H9 (cell line): ENCODE measurements around the gene ANGEL2. TPM values are rescaled to one million over a fixed set of nuclear protein-coding genes. Genes with fewer than 3 reads are reported as not detected.

ENCODE experiments used
- DNase-seq: peaks from one replicate; pipeline ENCODE4 v3.0.0-alpha.2; 2017
- H2AFZ ChIP-seq: one replicate; pipeline ENCODE4 v1.6.1; 2013; ENCODE audit warnings: mild to moderate bottlenecking, low read length, control low read depth, moderate library complexity
- H2AK5ac ChIP-seq: 2 replicates; pipeline ENCODE4 v1.6.1; 2013; ENCODE audit warnings: low read length, control low read depth, mixed read lengths; ENCODE audit not compliant: insufficient read length
- H2BK120ac ChIP-seq: one replicate; pipeline ENCODE4 v1.6.1; 2013; ENCODE audit warnings: low read depth, mild to moderate bottlenecking, low read length, control low read depth, inconsistent platforms; ENCODE audit not compliant: poor library complexity, severe bottlenecking
- H2BK12ac ChIP-seq: 2 replicates; pipeline ENCODE4 v1.6.1; 2013; ENCODE audit warnings: low read length, control low read depth, mixed read lengths, low read depth; ENCODE audit not compliant: insufficient read length
- H2BK15ac ChIP-seq: 2 replicates; pipeline ENCODE4 v1.6.1; 2013; ENCODE audit warnings: low read depth, low read length, control low read depth
- H2BK20ac ChIP-seq: one replicate; pipeline ENCODE4 v1.6.1; 2013; ENCODE audit warnings: low read depth, mild to moderate bottlenecking, low read length, control low read depth, inconsistent platforms; ENCODE audit not compliant: poor library complexity, severe bottlenecking
- H2BK5ac ChIP-seq: 2 replicates; pipeline ENCODE4 v1.6.1; 2013; ENCODE audit warnings: low read length, control low read depth, mixed read lengths; ENCODE audit not compliant: insufficient read length
- H3K14ac ChIP-seq: 2 replicates; pipeline ENCODE4 v1.6.1; 2013; ENCODE audit warnings: low read length, control low read depth; ENCODE audit not compliant: insufficient read depth
- H3K18ac ChIP-seq: 2 replicates; pipeline ENCODE4 v1.6.1; 2013; ENCODE audit warnings: low read depth, mild to moderate bottlenecking, mixed read lengths, low read length, control low read depth; ENCODE audit not compliant: insufficient read length
- H3K23ac ChIP-seq: 2 replicates; pipeline ENCODE4 v1.6.1; 2013; ENCODE audit warnings: low read length, control low read depth, mixed read lengths, low read depth; ENCODE audit not compliant: insufficient read length
- H3K23me2 ChIP-seq: 2 replicates; pipeline ENCODE4 v1.6.1; 2013; ENCODE audit warnings: low read depth, mild to moderate bottlenecking, mixed read lengths, low read length, control low read depth; ENCODE audit not compliant: insufficient read length, poor library complexity, severe bottlenecking
- H3K27ac ChIP-seq: 2 replicates; pipeline ENCODE4 v1.5.1; 2013; ENCODE audit warnings: low read length, control low read depth, mixed read lengths, low read depth; ENCODE audit not compliant: insufficient read length
- H3K27me3 ChIP-seq: 2 replicates; pipeline ENCODE4 v1.6.1; 2013; ENCODE audit warnings: low read length, control low read depth, inconsistent platforms; ENCODE audit not compliant: insufficient read depth
- H3K4ac ChIP-seq: 2 replicates; pipeline ENCODE4 v1.6.1; 2013; ENCODE audit warnings: low read depth, mild to moderate bottlenecking, control low read depth, inconsistent platforms, low read length, moderate library complexity
- H3K4me1 ChIP-seq: 2 replicates; pipeline ENCODE4 v1.6.1; 2013; ENCODE audit warnings: low read length, control low read depth, inconsistent platforms; ENCODE audit not compliant: insufficient read depth
- H3K4me2 ChIP-seq: 2 replicates; pipeline ENCODE4 v1.6.1; 2013; ENCODE audit warnings: low read length, control low read depth, mixed read lengths; ENCODE audit not compliant: insufficient read length, insufficient read depth
- H3K56ac ChIP-seq: 2 replicates; pipeline ENCODE4 v1.6.1; 2013; ENCODE audit warnings: low read depth, mild to moderate bottlenecking, mixed read lengths, low read length, control low read depth; ENCODE audit not compliant: insufficient read length
- H3K79me1 ChIP-seq: 2 replicates; pipeline ENCODE4 v1.6.1; 2013; ENCODE audit warnings: low read depth, mild to moderate bottlenecking, moderate library complexity, low read length, control low read depth, inconsistent platforms; ENCODE audit not compliant: insufficient read depth, poor library complexity, severe bottlenecking
- H3K79me2 ChIP-seq: 2 replicates; pipeline ENCODE4 v1.6.1; 2013; ENCODE audit warnings: low read length, control low read depth, inconsistent platforms; ENCODE audit not compliant: insufficient read depth
- H3K9ac ChIP-seq: 2 replicates; pipeline ENCODE4 v1.6.1; 2013; ENCODE audit warnings: low read length, control low read depth, mixed read lengths; ENCODE audit not compliant: insufficient read length; ENCODE audit errors: extremely low read depth
- H3K9me3 ChIP-seq: one replicate; pipeline ENCODE4 v1.6.1; 2013; ENCODE audit warnings: low read depth, low read length, inconsistent platforms; ENCODE audit not compliant: control insufficient read depth
- H3T11ph ChIP-seq: one replicate; pipeline ENCODE4 v1.6.1; 2013; ENCODE audit warnings: mild to moderate bottlenecking, low read length, control low read depth, inconsistent platforms
- H4K20me1 ChIP-seq: one replicate; pipeline ENCODE4 v1.6.1; 2013; ENCODE audit not compliant: control insufficient read depth, insufficient read length, insufficient read depth
- H4K5ac ChIP-seq: 2 replicates; pipeline ENCODE4 v1.6.1; 2013; ENCODE audit warnings: low read depth, mild to moderate bottlenecking, mixed read lengths, low read length, control low read depth; ENCODE audit not compliant: insufficient read length
- H4K8ac ChIP-seq: replicated peaks from 2 replicates; pipeline ENCODE4 v1.6.1; 2013; ENCODE audit warnings: low read length, control low read depth, mixed read lengths, low read depth; ENCODE audit not compliant: insufficient read length
- H4K91ac ChIP-seq: 2 replicates; pipeline ENCODE4 v1.6.1; 2013; ENCODE audit warnings: low read depth, mild to moderate bottlenecking, moderate library complexity, mixed read lengths, low read length, control low read depth; ENCODE audit not compliant: insufficient read length
- H3K27ac Mint-ChIP-seq, 3 experiments: 2 replicates in 2 of 3; 3 replicates in 1 of 3; pipeline ENCODE4 v1.8.0; 2020 to 2021; ENCODE audit warnings: mixed read lengths in 3 of 3, mild to moderate bottlenecking in 1 of 3, moderate library complexity in 1 of 3
- H3K27me3 Mint-ChIP-seq: 2 replicates; pipeline ENCODE4 v1.8.0; 2021; ENCODE audit warnings: low read depth, mild to moderate bottlenecking, moderate library complexity, mixed read lengths
- H3K36me3 Mint-ChIP-seq, 3 experiments: 2 replicates in 2 of 3; 3 replicates in 1 of 3; pipeline ENCODE4 v1.8.0; 2020 to 2021; ENCODE audit warnings: low read depth in 3 of 3, mixed read lengths in 3 of 3; ENCODE audit not compliant: insufficient read depth in 1 of 3
- H3K4me1 Mint-ChIP-seq, 2 experiments: 2 replicates each; pipeline ENCODE4 v1.8.0; 2020; ENCODE audit warnings: mixed read lengths in 2 of 2
- H3K4me3 Mint-ChIP-seq, 2 experiments: 2 replicates in 1 of 2; 3 replicates in 1 of 2; pipeline ENCODE4 v1.8.0; 2020 to 2021; ENCODE audit warnings: mild to moderate bottlenecking in 2 of 2, mixed read lengths in 2 of 2, moderate library complexity in 1 of 2
- H3K9me3 Mint-ChIP-seq, 2 experiments: 2 replicates in 1 of 2; 3 replicates in 1 of 2; pipeline ENCODE4 v1.8.0; 2020; ENCODE audit warnings: mild to moderate bottlenecking in 2 of 2, mixed read lengths in 2 of 2, moderate library complexity in 1 of 2
- WGBS: extraction: QIAGEN DNeasy Blood & Tissue Kit; methylation state at CpG from one replicate; pipeline ENCODE4 v1.1.7; 2013; ENCODE audit warnings: missing lambda C conversion rate, low lambda C conversion rate, mixed read lengths; ENCODE audit not compliant: insufficient read length; ENCODE audit errors: extremely low coverage; 5-methylcytosine and 5-hydroxymethylcytosine counted together
- total RNA-seq: library from RNA; stranded (reverse); gene quantifications from 2 replicates; pipeline ENCODE4 v1.2.1, GENCODE V29; 2021
- TF ChIP-seq, protein P1 (sequence below): fragments of 200-600 bp; sonication (generic); conservative IDR thresholded peaks from 3 replicates; pipeline ENCODE4 v1.8.0; 2021; ENCODE audit warnings: antibody characterized with exemption, mild to moderate bottlenecking

ANGEL2 gene
- total RNA-seq, 1 experiment from 2014 or later = 47.8 TPM

DNA sequence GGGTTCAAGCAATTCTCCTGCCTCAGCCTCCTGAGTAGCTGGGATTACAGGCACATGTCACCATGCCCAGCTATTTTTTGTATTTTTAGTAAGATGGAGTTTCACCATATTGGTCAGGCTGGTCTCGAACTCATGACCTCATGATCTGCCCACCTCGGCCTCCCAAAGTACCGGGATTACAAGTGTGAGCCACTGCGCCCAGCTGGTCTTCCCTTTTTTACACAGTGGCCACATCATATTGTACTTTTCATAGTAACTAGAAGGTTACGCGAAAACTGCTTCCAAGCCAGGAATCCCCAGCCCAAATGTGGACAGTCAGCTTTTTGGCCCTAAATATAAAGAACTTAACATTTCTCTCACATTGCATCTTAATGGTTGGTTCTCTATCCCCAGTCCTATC, 61.2 kb downstream of the ANGEL2 start:
- H4K91ac ChIP-seq = no peak overlapping the region
- H3K27ac ChIP-seq = no peak overlapping the region
- H3K27me3 ChIP-seq = no peaks in the 10 kb centered on the region
- peaks cover 7% of the 10 kb centered on the region for H3K27me3 Mint-ChIP-seq
- H3K23me2 ChIP-seq = peaks cover 14% of the 10 kb centered on the region
- H3K56ac ChIP-seq = no peak overlapping the region
- no peak overlapping the region for H4K5ac ChIP-seq
- H3K18ac ChIP-seq = no peak overlapping the region
- H2BK15ac ChIP-seq = no peak overlapping the region
- H3K27ac Mint-ChIP-seq = peak overlapping the region in 1 of 3 experiments; percentile 30; a peak in 1 of 7 replicates
- H3T11ph ChIP-seq = no peak overlapping the region
- no peak overlapping the region for H2BK12ac ChIP-seq
- H3K4me1 ChIP-seq = peaks cover 3% of the 10 kb centered on the region; the same call in 1 of the 2 replicates
- peaks cover 11% of the 10 kb centered on the region; the same call in 1 of the 2 replicates for H3K79me2 ChIP-seq
- peaks cover 7% of the 10 kb centered on the region for H3K79me1 ChIP-seq
- H3K4me1 Mint-ChIP-seq = peaks cover 53 to 58% of the 10 kb centered on the region in 2 experiments
- TF ChIP-seq, protein P1, sequence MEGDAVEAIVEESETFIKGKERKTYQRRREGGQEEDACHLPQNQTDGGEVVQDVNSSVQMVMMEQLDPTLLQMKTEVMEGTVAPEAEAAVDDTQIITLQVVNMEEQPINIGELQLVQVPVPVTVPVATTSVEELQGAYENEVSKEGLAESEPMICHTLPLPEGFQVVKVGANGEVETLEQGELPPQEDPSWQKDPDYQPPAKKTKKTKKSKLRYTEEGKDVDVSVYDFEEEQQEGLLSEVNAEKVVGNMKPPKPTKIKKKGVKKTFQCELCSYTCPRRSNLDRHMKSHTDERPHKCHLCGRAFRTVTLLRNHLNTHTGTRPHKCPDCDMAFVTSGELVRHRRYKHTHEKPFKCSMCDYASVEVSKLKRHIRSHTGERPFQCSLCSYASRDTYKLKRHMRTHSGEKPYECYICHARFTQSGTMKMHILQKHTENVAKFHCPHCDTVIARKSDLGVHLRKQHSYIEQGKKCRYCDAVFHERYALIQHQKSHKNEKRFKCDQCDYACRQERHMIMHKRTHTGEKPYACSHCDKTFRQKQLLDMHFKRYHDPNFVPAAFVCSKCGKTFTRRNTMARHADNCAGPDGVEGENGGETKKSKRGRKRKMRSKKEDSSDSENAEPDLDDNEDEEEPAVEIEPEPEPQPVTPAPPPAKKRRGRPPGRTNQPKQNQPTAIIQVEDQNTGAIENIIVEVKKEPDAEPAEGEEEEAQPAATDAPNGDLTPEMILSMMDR = no peak
- H4K20me1 ChIP-seq = peaks cover 2% of the 10 kb centered on the region
- H2BK5ac ChIP-seq = no peak overlapping the region
- H3K9ac ChIP-seq = no peak overlapping the region
- no peak overlapping the region for H2AK5ac ChIP-seq
- peak overlapping the region in 1 of 2 experiments; percentile 62; a peak in 1 of 5 replicates for H3K4me3 Mint-ChIP-seq
- H3K4me2 ChIP-seq = no peak overlapping the region
- H2BK20ac ChIP-seq = no peak overlapping the region
- H3K9me3 Mint-ChIP-seq = no peaks in the 10 kb centered on the region
- H2AFZ ChIP-seq = no peak overlapping the region
- H2BK120ac ChIP-seq = no peak overlapping the region
- WGBS = no CpG with 5 or more reads among the region's 6 CpGs
- no peak overlapping the region for H3K4ac ChIP-seq
- peaks cover 59 to 74% (median 61%) of the 10 kb centered on the region in 3 experiments for H3K36me3 Mint-ChIP-seq
- H3K23ac ChIP-seq = no peak overlapping the region
- no peak overlapping the region for H4K8ac ChIP-seq
- H3K14ac ChIP-seq = no peak overlapping the region
- H3K9me3 ChIP-seq = no peaks in the 10 kb centered on the region
- no peak for DNase-seq
